Peyer's patch (tissue), 4 donors: ENCODE data around the gene CSNK2A1. TPM values are rescaled to one million over a fixed set of nuclear protein-coding genes. Genes with fewer than 3 reads are reported as not detected.

Source experiments
- DNase-seq, 3 donors: peaks; one replicate each; pipeline ENCODE4 v3.0.0-alpha.2; 2017 to 2019
- H3K27ac ChIP-seq, 4 donors: fragments of 200-600 bp; sonication (generic); one replicate each; pipeline ENCODE4 v1.5.1; 2016 to 2019
- H3K27me3 ChIP-seq, 2 donors: fragments of 200-600 bp; sonication (generic); one replicate each; pipeline ENCODE4 v1.5.1; 2019
- H3K36me3 ChIP-seq, 3 donors: fragments of 200-600 bp; sonication (generic); one replicate each; pipeline ENCODE4 v1.5.1; 2016 to 2019
- H3K4me1 ChIP-seq, 4 donors: fragments of 200-600 bp; sonication (generic); one replicate each; pipeline ENCODE4 v1.5.1; 2016 to 2019
- H3K4me3 ChIP-seq, 4 donors: fragments of 200-600 bp; sonication (generic); 1 replicate in 3 of 4; 2 replicates in 1 of 4; pipeline ENCODE4 v1.5.1; 2016 to 2019; ENCODE audit warnings: mild to moderate bottlenecking in 1 of 4
- H3K9me3 ChIP-seq, 4 donors: fragments of 200-600 bp; sonication (generic); one replicate each; pipeline ENCODE4 v1.5.1; 2016 to 2019; ENCODE audit warnings: mild to moderate bottlenecking in 1 of 4
- CTCF ChIP-seq, 6 experiments: fragments of 450-650 bp in 4 of 6; fragments of 200-600 bp in 2 of 6; sonication (generic) in 1 of 6; IDR thresholded peaks; one replicate each; pipeline ENCODE4 v1.5.1; 2017 to 2019; ENCODE audit warnings: antibody characterized with exemption in 6 of 6, mild to moderate bottlenecking in 3 of 6, moderate library complexity in 1 of 6
- POLR2A ChIP-seq, 2 donors: fragments of 450-650 bp; IDR thresholded peaks; one replicate each; pipeline ENCODE4 v1.5.1; 2017; ENCODE audit warnings: antibody characterized with exemption in 2 of 2, mild to moderate bottlenecking in 2 of 2, moderate library complexity in 2 of 2
- total RNA-seq, 4 donors: library from RNA; depleted of rRNA; stranded (reverse); fragments of >200 nt; gene quantifications; one replicate each; pipeline ENCODE4 v1.1.0, GENCODE V29; 2016

CSNK2A1 gene
- total RNA-seq, 4 donors from 2014 or later, result 60.2 to 105 (median 97.3) TPM

DNA sequence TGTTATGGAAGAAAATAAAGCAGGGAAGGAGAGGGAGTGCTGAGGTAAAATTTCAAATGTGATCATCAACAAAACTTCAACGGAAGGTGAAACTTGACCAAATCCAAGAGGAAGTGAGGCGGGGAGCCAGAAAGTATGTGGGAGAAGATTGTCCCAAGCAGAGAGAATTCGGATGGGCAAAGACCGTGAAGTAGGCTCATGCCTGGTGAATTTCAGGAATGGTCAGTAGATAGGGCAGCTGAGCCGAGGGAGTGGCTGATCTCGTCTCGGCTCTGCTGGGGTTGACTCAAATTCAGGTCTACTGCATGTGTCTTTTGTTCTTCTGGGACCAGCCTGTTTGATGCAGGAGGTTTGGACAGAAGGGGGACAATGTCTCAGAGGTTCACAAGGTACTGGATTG lies 7.0 kb upstream of the CSNK2A1 start:
- DNase-seq, result no peak
- no peaks in the 10 kb centered on the region for H3K27me3 ChIP-seq
- no peaks in the 10 kb centered on the region for H3K9me3 ChIP-seq
- H3K36me3 ChIP-seq, result no peaks in the 10 kb centered on the region
- TF ChIP-seq POLR2A (IDR thresholded peaks at IDR 0.05) (no peak), CTCF (IDR thresholded peaks at IDR 0.05) (no peak)
- no peak overlapping the region for H3K27ac ChIP-seq
- no peak overlapping the region for H3K4me3 ChIP-seq
- no peaks in the 10 kb centered on the region for H3K4me1 ChIP-seq

DNA sequence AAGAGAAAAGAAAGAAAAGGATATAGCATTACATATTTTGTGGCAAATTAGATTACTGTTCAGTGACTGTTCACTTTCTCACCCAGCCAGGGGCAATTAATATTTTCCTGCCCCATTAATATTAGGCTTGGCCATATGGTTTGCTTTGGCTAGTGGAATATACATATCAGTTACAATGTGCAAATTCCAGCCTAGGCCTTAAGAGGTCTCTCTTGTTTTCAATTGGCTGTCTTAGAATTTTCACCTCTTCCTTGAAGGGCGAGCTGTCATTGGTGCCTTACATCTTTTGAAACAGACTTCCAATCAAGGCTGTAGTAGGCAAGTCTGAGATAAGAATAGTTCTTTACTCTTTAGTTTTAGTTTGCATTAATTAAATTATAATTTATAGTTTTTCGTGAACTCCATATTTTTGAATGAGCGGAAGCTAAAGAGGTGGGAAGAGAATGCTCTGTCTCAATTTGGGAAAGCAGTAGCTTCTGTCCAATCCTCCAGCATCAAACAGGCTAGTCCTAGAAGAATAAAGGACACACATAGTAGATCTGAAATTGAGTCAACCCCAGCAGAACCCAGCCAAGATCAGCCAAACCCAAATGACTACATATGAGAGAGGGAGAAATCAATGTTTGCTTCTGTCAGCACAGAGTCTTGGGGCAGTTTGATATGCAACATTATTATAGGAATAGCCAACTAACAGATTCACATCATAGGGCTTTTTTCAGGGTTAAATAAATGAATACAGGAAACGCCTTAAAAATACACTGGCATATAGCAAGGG lies 6.3 kb upstream of the CSNK2A1 start:
- TF ChIP-seq POLR2A (IDR thresholded peaks at IDR 0.05) (no peak), CTCF (IDR thresholded peaks at IDR 0.05) (no peak)
- Histone ChIP-seq H3K4me3 (no peak overlapping the region), H3K9me3 (no peaks in the 10 kb centered on the region), H3K27me3 (no peaks in the 10 kb centered on the region), H3K27ac (no peak overlapping the region), H3K36me3 (no peaks in the 10 kb centered on the region), H3K4me1 (no peaks in the 10 kb centered on the region)
- no peak for DNase-seq

DNA sequence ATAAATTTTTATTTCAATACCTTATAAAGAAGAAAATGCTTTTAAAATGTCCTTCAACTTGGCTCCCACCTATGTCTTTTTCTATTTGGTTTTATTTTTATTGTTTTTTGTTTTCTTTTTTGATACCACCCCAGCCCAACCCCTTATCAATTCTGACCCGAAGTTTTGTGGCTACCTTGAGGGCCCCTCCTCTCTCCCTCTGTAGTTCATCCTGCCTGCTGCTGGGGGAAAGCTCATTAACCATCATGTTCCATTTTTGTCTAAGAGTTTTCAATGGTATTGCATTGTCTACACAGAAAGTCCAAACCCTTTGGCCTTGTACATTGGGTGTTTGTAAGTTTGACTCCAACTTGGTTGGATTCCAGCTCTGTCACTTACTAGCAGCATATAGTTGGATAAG lies 5.3 kb upstream of the CSNK2A1 start:
- Histone ChIP-seq H3K36me3 (no peaks in the 10 kb centered on the region), H3K27me3 (no peaks in the 10 kb centered on the region), H3K4me1 (peaks cover 0 to 5% (median 2%) of the 10 kb centered on the region in 4 donors), H3K4me3 (no peak overlapping the region), H3K27ac (no peak overlapping the region), H3K9me3 (no peaks in the 10 kb centered on the region)
- TF ChIP-seq POLR2A (IDR thresholded peaks at IDR 0.05), result no peak
- TF ChIP-seq CTCF (IDR thresholded peaks at IDR 0.05), result no peak
- DNase-seq, result no peak

DNA sequence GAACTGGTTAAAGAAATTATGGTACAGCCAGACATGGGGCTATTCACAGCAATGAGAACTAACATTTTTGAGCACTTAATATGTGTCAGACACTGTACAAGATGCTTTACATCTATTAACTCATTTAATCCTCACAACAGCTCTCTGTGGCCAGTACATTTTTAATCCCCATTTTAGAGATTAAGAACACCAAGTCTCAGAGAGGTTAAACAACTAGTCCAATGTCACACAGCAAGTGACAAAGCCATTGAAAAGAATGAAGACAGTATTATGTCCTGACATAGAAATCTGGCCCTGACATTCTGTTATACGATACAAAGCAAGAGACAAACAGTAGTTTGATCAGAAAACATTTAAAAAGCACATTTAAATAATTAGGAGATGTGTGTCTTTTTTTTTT lies 3.8 kb upstream of the CSNK2A1 start:
- H3K4me1 ChIP-seq, result peaks cover 0 to 11% (median 5%) of the 10 kb centered on the region in 4 donors
- H3K27ac ChIP-seq, result no peak overlapping the region
- no peak for TF ChIP-seq CTCF (IDR thresholded peaks at IDR 0.05)
- TF ChIP-seq POLR2A (IDR thresholded peaks at IDR 0.05), result no peak
- H3K4me3 ChIP-seq, result no peak overlapping the region
- H3K9me3 ChIP-seq, result no peaks in the 10 kb centered on the region
- DNase-seq, result no peak
- H3K27me3 ChIP-seq, result no peaks in the 10 kb centered on the region
- no peaks in the 10 kb centered on the region for H3K36me3 ChIP-seq

DNA sequence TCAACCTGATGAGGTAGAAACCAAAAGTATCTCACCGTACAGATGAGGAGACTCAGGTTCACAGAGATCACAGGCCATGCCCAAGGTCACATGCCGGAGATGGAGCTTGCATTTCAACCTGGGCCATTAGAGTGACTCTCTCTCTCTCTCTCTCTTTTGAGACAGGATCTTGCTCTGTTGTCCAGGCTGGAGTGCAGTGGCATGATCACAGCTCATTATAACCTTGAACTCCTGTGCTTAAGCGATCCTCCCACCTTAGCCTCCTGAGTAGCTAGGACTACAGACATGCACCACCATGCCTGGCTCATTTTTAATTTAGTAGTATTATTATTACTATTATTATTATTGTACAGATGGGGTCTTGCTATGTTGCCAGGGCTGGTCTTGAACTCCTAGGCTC lies 2.8 kb upstream of the CSNK2A1 start:
- H3K27ac ChIP-seq, result no peak overlapping the region
- H3K27me3 ChIP-seq, result no peaks in the 10 kb centered on the region
- H3K4me3 ChIP-seq, result no peak overlapping the region
- peaks cover 0 to 19% (median 15%) of the 10 kb centered on the region in 4 donors for H3K4me1 ChIP-seq
- H3K36me3 ChIP-seq, result no peaks in the 10 kb centered on the region
- no peaks in the 10 kb centered on the region for H3K9me3 ChIP-seq
- no peak for TF ChIP-seq POLR2A (IDR thresholded peaks at IDR 0.05)
- TF ChIP-seq CTCF (IDR thresholded peaks at IDR 0.05), result no peak
- no peak for DNase-seq
